Ovary (tissue), 9 donors: Measurements from ENCODE around the gene ZRANB2. TPM values are rescaled to one million over a fixed set of nuclear protein-coding genes. Genes with fewer than 3 reads are reported as not detected.

Experiments
- DNase-seq, 5 donors: peaks; one replicate each; pipeline ENCODE4 v3.0.0-alpha.2; 2019 to 2020
- H3K27ac ChIP-seq, 2 donors: fragments of 200-600 bp; one replicate each; pipeline versions ENCODE4 v1.5.1 to v1.8.0; 2019 to 2022
- H3K27me3 ChIP-seq: fragments of 200-600 bp; one replicate; pipeline ENCODE4 v1.8.0; 2022
- H3K36me3 ChIP-seq: fragments of 200-600 bp; sonication (generic); one replicate; pipeline ENCODE4 v1.5.1; 2019
- H3K4me1 ChIP-seq: one replicate; pipeline ENCODE4 v1.8.1; 2013; ENCODE audit warnings: mild to moderate bottlenecking, moderate library complexity; ENCODE audit not compliant: insufficient read depth
- H3K4me3 ChIP-seq: fragments of 200-600 bp; sonication (generic); one replicate; pipeline ENCODE4 v1.5.1; 2017
- H3K9me3 ChIP-seq, 2 donors: fragments of 200-600 bp in 1 of 2; sonication (generic) in 1 of 2; one replicate each; pipeline versions ENCODE4 v1.5.1 to v1.8.1; 2013 to 2019; ENCODE audit warnings: mild to moderate bottlenecking in 1 of 2, moderate library complexity in 1 of 2
- EP300 ChIP-seq: sonication (generic); formaldehyde crosslinking; IDR thresholded peaks from one replicate; pipeline ENCODE4 v1.6.1; 2017; ENCODE audit warnings: antibody characterized with exemption
- POLR2A ChIP-seq: fragments of 450-650 bp; IDR thresholded peaks from one replicate; pipeline ENCODE4 v1.6.1; 2017; ENCODE audit warnings: antibody characterized with exemption, mild to moderate bottlenecking, moderate library complexity
- WGBS, 3 donors: extraction: QIAGEN DNeasy Blood & Tissue Kit in 1 of 3; methylation state at CpG; one replicate each; pipeline versions ENCODE4 v1.1.5 to v1.1.7; 2013 to 2017; 5-methylcytosine and 5-hydroxymethylcytosine counted together
- intact Hi-C, 4 donors: fragments of 100-400 bp; cut with DNase I; formaldehyde crosslinking; loops; one replicate each; pipeline versions ENCODE4 v1.11.0 to v1.15.1; 2022 to 2023
- polyA plus RNA-seq, 2 donors: library from polyadenylated mRNA; stranded (reverse); fragments of 200-250 nt in 1 of 2; fragments of 350-450 nt in 1 of 2; fragmentation: Illumina TruSeq in 1 of 2; extraction: RNeasy Lipid Tissue Mini Kit (QIAGEN cat#74804) in 1 of 2; gene quantifications; one replicate each; pipeline ENCODE4 v1.2.3, GENCODE V29; 2013 to 2014
- total RNA-seq, 7 donors: library from RNA; depleted of rRNA in 2 of 7; stranded (reverse); fragments of >200 nt in 2 of 7; fragmentation: NEBNext Ultra II Directional in 3 of 7; extraction: Animal tissue kit (Norgen Biotek cat#: 25700) in 3 of 7; gene quantifications; one replicate each; pipeline versions ENCODE4 v1.1.0 to v1.2.4, GENCODE V29; 2016 to 2023
- TF ChIP-seq, protein P1 (sequence below), 3 donors: fragments of 450-650 bp in 2 of 3; fragments of 200-600 bp in 1 of 3; IDR thresholded peaks; one replicate each; pipeline versions ENCODE4 v1.5.1 to v1.8.0; 2016 to 2022; ENCODE audit warnings: antibody characterized with exemption in 3 of 3, mild to moderate bottlenecking in 1 of 3
- donor health status: DM: no; HTN: no; CAD: no; lungs with moderate emphysema.
- donor health status: DM: no; HTN: no; CAD: no.
- donor health status: Bipolar disorder and iron deficiency.
- donor health status: DM: yes; HTN: yes; CAD: no.
- donor health status: DM: no; HTN: no; CAD: no.
- donor health status: DM: yes; HTN: yes; CAD: no.

Gene ZRANB2
- total and polyA plus RNA-seq, 9 donors, result 53.4 to 109 (median 84.7) TPM

DNA sequence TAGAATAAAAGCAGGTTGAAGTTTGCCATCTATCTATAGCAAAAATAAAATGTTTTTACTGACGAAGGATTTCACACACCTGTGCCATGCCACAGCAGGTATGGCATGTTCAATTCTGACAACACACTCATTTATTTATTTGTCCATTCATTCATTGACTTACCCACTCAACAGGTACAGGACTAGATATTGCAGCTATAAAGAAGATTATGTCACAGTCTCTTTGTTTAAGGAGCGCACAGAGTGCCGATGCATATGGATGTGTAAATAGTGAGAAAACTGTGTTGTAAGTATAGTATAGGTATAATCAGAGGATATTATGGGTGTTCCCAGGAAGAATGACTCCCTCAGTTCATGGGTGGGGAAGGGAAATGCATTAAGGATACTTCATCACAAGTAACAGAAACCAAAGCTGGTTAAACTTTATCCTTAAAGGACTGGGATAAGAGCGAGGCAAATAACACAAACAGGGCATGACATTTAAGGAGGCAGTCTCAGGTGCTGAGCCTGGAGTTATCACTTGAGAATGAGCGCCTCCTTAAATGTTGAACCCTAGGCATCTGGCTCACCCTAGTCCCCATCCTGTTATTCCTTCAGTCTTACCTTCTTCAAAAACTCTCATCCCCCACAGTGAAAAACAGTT is 7.9 kb upstream of the ZRANB2 start:
- no peak overlapping the region for H3K27ac ChIP-seq
- intact Hi-C loops, result no loop called here
- no peaks in the 10 kb centered on the region for H3K27me3 ChIP-seq
- no peaks in the 10 kb centered on the region for H3K36me3 ChIP-seq
- WGBS, 3 donors, result 93 to 95% (median 93%) methylated on average over 5 of the region's 5 CpGs
- H3K9me3 ChIP-seq, result no peaks in the 10 kb centered on the region
- DNase-seq, result no peak
- no peak for TF ChIP-seq EP300
- TF ChIP-seq POLR2A, result no peak
- TF ChIP-seq, protein P1, sequence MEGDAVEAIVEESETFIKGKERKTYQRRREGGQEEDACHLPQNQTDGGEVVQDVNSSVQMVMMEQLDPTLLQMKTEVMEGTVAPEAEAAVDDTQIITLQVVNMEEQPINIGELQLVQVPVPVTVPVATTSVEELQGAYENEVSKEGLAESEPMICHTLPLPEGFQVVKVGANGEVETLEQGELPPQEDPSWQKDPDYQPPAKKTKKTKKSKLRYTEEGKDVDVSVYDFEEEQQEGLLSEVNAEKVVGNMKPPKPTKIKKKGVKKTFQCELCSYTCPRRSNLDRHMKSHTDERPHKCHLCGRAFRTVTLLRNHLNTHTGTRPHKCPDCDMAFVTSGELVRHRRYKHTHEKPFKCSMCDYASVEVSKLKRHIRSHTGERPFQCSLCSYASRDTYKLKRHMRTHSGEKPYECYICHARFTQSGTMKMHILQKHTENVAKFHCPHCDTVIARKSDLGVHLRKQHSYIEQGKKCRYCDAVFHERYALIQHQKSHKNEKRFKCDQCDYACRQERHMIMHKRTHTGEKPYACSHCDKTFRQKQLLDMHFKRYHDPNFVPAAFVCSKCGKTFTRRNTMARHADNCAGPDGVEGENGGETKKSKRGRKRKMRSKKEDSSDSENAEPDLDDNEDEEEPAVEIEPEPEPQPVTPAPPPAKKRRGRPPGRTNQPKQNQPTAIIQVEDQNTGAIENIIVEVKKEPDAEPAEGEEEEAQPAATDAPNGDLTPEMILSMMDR (IDR thresholded peaks at IDR 0.05), result no peak
- H3K4me1 ChIP-seq, result peaks cover 2% of the 10 kb centered on the region
- H3K4me3 ChIP-seq, result no peak overlapping the region

DNA sequence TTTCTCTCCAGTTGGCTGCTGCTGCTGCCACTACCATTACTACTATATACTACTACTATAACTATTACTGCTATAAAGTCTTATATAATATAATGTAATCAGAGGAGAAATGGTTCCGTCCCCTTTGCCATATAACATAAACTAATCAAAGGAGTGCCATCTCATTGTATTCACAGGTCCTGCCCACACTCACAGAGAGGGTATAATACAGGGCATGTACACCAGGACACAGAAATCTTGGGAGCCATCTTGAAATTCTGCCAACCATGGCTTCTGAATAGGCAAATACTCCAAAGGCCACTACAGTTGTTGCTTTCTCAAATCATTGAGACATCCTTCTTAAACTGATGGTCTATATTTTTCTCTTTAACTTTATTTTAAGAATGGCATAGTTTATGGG is 6.9 kb upstream of the ZRANB2 start:
- H3K27ac ChIP-seq, result no peak overlapping the region
- no peaks in the 10 kb centered on the region for H3K27me3 ChIP-seq
- intact Hi-C loops, result no loop called here
- DNase-seq, result no peak
- H3K4me3 ChIP-seq, result no peak overlapping the region
- 91 to 100% (median 96%) methylated on average over 1 of the region's 1 CpG for WGBS, 3 donors
- H3K9me3 ChIP-seq, result no peaks in the 10 kb centered on the region
- H3K36me3 ChIP-seq, result no peaks in the 10 kb centered on the region
- no peak for TF ChIP-seq POLR2A
- TF ChIP-seq EP300, result no peak
- TF ChIP-seq, protein P1 (IDR thresholded peaks at IDR 0.05), result no peak
- peaks cover 2% of the 10 kb centered on the region for H3K4me1 ChIP-seq

DNA sequence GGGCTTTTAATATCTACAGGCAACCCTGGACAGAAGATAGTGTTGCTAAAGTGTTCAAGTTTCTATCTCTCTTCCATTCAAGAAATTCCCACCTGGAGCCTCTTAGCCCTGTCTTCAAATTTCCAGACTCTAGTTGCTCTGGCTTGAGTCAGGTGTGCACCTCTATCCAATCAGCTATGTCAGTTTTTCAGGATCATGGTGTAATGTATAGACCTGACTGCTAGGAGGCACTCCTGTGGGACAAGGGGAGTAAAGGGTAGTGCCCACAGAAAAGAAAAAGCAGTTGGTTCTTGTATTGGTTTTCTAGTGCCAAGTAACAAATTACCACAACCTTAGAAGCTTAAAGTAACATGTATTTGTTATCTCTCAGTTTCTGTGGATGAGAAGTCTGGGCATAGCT is 6.2 kb upstream of the ZRANB2 start:
- intact Hi-C loops, result no loop called here
- Histone ChIP-seq H3K27me3 (no peaks in the 10 kb centered on the region), H3K9me3 (no peaks in the 10 kb centered on the region), H3K36me3 (no peaks in the 10 kb centered on the region), H3K4me1 (peaks cover 2% of the 10 kb centered on the region), H3K27ac (no peak overlapping the region), H3K4me3 (no peak overlapping the region)
- TF ChIP-seq, protein P1 (IDR thresholded peaks at IDR 0.05), result no peak
- TF ChIP-seq POLR2A (no peak), EP300 (no peak)
- no peak for DNase-seq

DNA sequence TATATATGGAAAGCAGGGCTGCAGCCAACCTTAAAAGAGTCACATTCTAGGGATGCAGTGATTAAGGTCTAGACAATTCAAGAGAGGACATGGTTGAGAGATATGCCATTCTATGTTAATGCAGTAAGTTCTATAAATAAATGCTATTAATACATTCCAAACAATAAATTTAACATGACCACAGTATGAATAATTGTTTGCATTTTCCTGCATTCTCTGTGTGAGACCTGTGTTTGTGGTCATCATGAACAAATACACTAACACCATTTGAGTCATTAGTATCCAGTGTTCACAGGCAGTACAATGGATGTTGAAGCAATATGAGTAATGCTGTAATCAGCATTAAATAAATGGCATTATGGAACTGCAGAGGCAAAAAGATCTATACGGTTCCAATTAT is 5.5 kb upstream of the ZRANB2 start:
- Histone ChIP-seq H3K4me1 (peaks cover 4% of the 10 kb centered on the region), H3K4me3 (no peak overlapping the region), H3K27ac (no peak overlapping the region), H3K9me3 (no peaks in the 10 kb centered on the region), H3K36me3 (no peaks in the 10 kb centered on the region), H3K27me3 (no peaks in the 10 kb centered on the region)
- intact Hi-C loops, result no loop called here
- DNase-seq, result no peak
- 79 to 87% (median 85%) methylated on average over 1 of the region's 1 CpG for WGBS, 3 donors
- TF ChIP-seq, protein P1 (IDR thresholded peaks at IDR 0.05), result no peak
- TF ChIP-seq POLR2A, result no peak
- no peak for TF ChIP-seq EP300
